Stimulated activated CD4-positive, alpha-beta T cell treated with anti-CD3 and anti-CD28 coated beads, Interleukin-12 subunit alpha, Interleukin-12 subunit beta, amount 100 ng/mL, for 24 hours (primary cell): ENCODE results near the gene EIPR1.
"Not testable (repeated sequence)": the region's sequence is repeated elsewhere in the genome, so short reads cannot be mapped to it uniquely, and the experiment has no call there.

ENCODE experiments used
- DNase-seq, 2 experiments: peaks; one replicate each; pipeline ENCODE4 v3.0.0-alpha.2; 2020; ENCODE audit warnings: low read depth in 2 of 2

The EIPR1 gene

GRCh38 chr2:3403587-3404334 lies 26.1 kb upstream of the EIPR1 start:
- no peak for DNase-seq

- DNase-seq = no peak
These were observed 22.2 kb upstream of the EIPR1 start for GRCh38 chr2:3399829-3400228.

GRCh38 chr2:3399381-3399780 lies 21.8 kb upstream of the EIPR1 start:
- DNase-seq = no peak

GRCh38 chr2:3398857-3399256 lies 21.2 kb upstream of the EIPR1 start:
- no peak for DNase-seq

GRCh38 chr2:3396920-3397559 lies 19.4 kb upstream of the EIPR1 start:
- no peak for DNase-seq

GRCh38 chr2:3392216-3392615 lies 14.6 kb upstream of the EIPR1 start:
- no peak for DNase-seq

GRCh38 chr2:3390041-3390440 lies 12.4 kb upstream of the EIPR1 start:
- no peak for DNase-seq

GRCh38 chr2:3389193-3389592 lies 11.6 kb upstream of the EIPR1 start:
- no peak for DNase-seq

GRCh38 chr2:3388412-3388738 lies 10.8 kb upstream of the EIPR1 start:
- no peak for DNase-seq

GRCh38 chr2:3387644-3388411 lies 10.2 kb upstream of the EIPR1 start:
- DNase-seq = no peak

- no peak for DNase-seq
These were observed 9.4 kb upstream of the EIPR1 start for GRCh38 chr2:3387011-3387410.

- DNase-seq = no peak
These were observed 8.9 kb upstream of the EIPR1 start for GRCh38 chr2:3386448-3386958.

GRCh38 chr2:3379647-3380534 lies 2.3 kb upstream of the EIPR1 start, which contains the start of gene TRAPPC12:
TSS of gene TRAPPC12 (plus strand) at chr2:3379694. CDS start at chr2:3387624, 7,930 bp downstream.
- peak; percentile 91 for DNase-seq

GRCh38 chr2:3379339-3379646 lies 1.7 kb upstream of the EIPR1 start:
- no peak for DNase-seq

- DNase-seq = peak in 1 of 2 experiments; percentile 6
These were observed 373 bp downstream of the EIPR1 start for GRCh38 chr2:3377279-3377611.

- no peak for DNase-seq
These were observed 797 bp downstream of the EIPR1 start for GRCh38 chr2:3376821-3377220.

GRCh38 chr2:3369340-3370181 lies 8.1 kb downstream of the EIPR1 start:
- DNase-seq = not testable (repeated sequence)

GRCh38 chr2:3368261-3368722 lies 9.3 kb downstream of the EIPR1 start:
- no peak for DNase-seq

- DNase-seq = no peak
These were observed 12.4 kb downstream of the EIPR1 start for GRCh38 chr2:3365219-3365618.

GRCh38 chr2:3361518-3362389 lies 15.9 kb downstream of the EIPR1 start:
- DNase-seq = no peak
